NB4 (cell line): ENCODE measurements around the gene TMEM72.

Experiments
- CTCF ChIP-seq: IDR thresholded peaks from one replicate; pipeline ENCODE4 v1.5.1; 2012; ENCODE audit warnings: low read depth, low read length
- MAX ChIP-seq: IDR thresholded peaks from 2 replicates; pipeline ENCODE4 v1.6.1; 2011; ENCODE audit warnings: low read depth, low read length
- MYC ChIP-seq: IDR thresholded peaks from 2 replicates; pipeline ENCODE4 v1.6.1; 2011; ENCODE audit warnings: low read depth, low read length
- POLR2A ChIP-seq: IDR thresholded peaks from 2 replicates; pipeline ENCODE4 v1.6.1; 2011; ENCODE audit warnings: mild to moderate bottlenecking; ENCODE audit not compliant: insufficient read length; ENCODE audit errors: extremely low read depth

GRCh38 chr10:44981172-44982113 lies 70.3 kb downstream of the TMEM72 start:
- TF ChIP-seq POLR2A (no peak), MYC (no peak), CTCF (no peak), MAX (no peak)
